SK-N-SH (cell line): ENCODE results near the gene XPO1.

Experiments used
- CTCF ChIP-seq: fragments of 200-600 bp; sonication (generic); IDR thresholded peaks from 2 replicates; pipeline ENCODE4 v1.6.1; 2017; ENCODE audit warnings: antibody characterized with exemption, mild to moderate bottlenecking, moderate library complexity
- GABPA ChIP-seq: IDR thresholded peaks from 2 replicates; pipeline ENCODE4 v1.4.0; 2012; ENCODE audit warnings: low read depth, mild to moderate bottlenecking
- NRF1 ChIP-seq: IDR thresholded peaks from 2 replicates; pipeline ENCODE4 v1.6.1; 2012; ENCODE audit warnings: low read depth, mild to moderate bottlenecking, low read length
- PBX3 ChIP-seq: IDR thresholded peaks from 2 replicates; pipeline ENCODE4; 2012
- SIN3A ChIP-seq: IDR thresholded peaks from 2 replicates; pipeline ENCODE4 v1.6.1; 2012; ENCODE audit warnings: low read depth, mild to moderate bottlenecking, low read length, moderate library complexity, borderline replicate concordance
- SMC3 ChIP-seq: IDR thresholded peaks from 2 replicates; pipeline ENCODE4 v1.6.1; 2012; ENCODE audit warnings: low read depth, low read length, improper control_type of control experiment
- TAF1 ChIP-seq: IDR thresholded peaks from 2 replicates; pipeline ENCODE4 v1.6.1; 2012; ENCODE audit warnings: low read depth, mild to moderate bottlenecking, low read length, moderate library complexity, borderline replicate concordance
- USF1 ChIP-seq: IDR thresholded peaks from 2 replicates; pipeline ENCODE4 v1.4.0; 2012; ENCODE audit warnings: low read depth, borderline replicate concordance

- TF ChIP-seq CTCF (no peak), GABPA (no peak), TAF1 (no peak), PBX3 (no peak), SMC3 (no peak), NRF1 (no peak), SIN3A (no peak), USF1 (no peak)
These were observed 76.8 kb downstream of the XPO1 start for GRCh38 chr2:61461404-61461803.
